Measurements from ENCODE around the gene HOXD9. TPM values are rescaled to one million over a fixed set of nuclear protein-coding genes. Genes with fewer than 3 reads are reported as not detected.

The HOXD9 gene
- total RNA-seq, 4 donors from 2014 or later = 0.83 to 3.9 (median 2.3) TPM

DNA sequence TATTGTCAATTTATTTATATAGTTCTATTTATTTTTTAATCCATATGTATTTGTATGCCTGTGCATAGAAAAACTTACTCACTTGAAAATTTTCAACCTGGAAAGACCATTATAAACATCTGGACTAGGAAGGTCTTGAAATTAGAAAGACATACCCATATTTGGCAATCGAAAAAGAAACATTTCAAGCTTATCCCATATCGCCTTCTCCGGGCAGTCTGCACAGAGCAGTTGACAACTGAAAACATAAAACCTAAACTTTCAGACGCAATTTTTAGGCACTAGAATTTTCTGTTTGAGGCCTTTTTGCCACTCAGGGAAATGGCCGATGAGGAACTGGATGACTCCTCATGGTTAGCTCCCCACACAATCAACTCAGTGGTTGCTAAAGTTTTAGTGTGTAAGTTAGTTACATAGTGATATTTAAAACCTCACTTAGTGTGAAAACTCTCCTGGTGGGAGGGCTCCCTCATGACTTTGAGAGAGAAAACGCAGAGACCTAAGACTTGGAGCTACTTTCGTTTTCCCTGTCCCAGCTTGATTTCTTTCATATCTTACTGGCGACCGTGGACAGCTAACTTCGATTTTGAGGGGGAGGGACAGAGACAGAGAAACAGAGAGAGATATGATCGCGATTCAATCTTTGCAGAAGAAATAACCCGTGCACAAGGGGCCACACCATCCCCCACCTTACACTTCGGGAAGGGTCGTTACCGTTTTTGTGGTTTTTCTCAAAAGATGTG is 26.1 kb upstream of the HOXD9 start:
- no peak for TF ChIP-seq POLR2A (IDR thresholded peaks at IDR 0.05)
- DNase-seq = no peak
- no peak overlapping the region for H3K27ac ChIP-seq
- H3K36me3 ChIP-seq = no peaks in the 10 kb centered on the region
- peaks cover 92% of the 10 kb centered on the region for H3K27me3 ChIP-seq
- 10 to 12% methylated on average over 16 of the region's 16 CpGs for WGBS, 2 donors
- peaks cover 9 to 38% of the 10 kb centered on the region in 2 donors for H3K4me1 ChIP-seq
- no peak overlapping the region for H3K4me3 ChIP-seq (replicated peaks in 1 of 3)
- H3K9me3 ChIP-seq = no peaks in the 10 kb centered on the region
- intact Hi-C loops (cut with DNase I) = loop anchor here (10.0 kb wide), 1 partner anchor 412 kb away; no protein-coding TSS in a partner anchor

GRCh38 chr2:176096986-176097819 is 25.3 kb upstream of the HOXD9 start:
- peak; percentile 53 to 70 for DNase-seq
- Histone ChIP-seq H3K9me3 (no peaks in the 10 kb centered on the region), H3K4me3 (replicated peaks in 1 of 3) (no peak overlapping the region), H3K27me3 (peaks cover 90% of the 10 kb centered on the region), H3K4me1 (peaks cover 9 to 36% of the 10 kb centered on the region in 2 donors), H3K27ac (no peak overlapping the region), H3K36me3 (no peaks in the 10 kb centered on the region)
- no peak for TF ChIP-seq POLR2A (IDR thresholded peaks at IDR 0.05)
- TF ChIP-seq, protein P1, sequence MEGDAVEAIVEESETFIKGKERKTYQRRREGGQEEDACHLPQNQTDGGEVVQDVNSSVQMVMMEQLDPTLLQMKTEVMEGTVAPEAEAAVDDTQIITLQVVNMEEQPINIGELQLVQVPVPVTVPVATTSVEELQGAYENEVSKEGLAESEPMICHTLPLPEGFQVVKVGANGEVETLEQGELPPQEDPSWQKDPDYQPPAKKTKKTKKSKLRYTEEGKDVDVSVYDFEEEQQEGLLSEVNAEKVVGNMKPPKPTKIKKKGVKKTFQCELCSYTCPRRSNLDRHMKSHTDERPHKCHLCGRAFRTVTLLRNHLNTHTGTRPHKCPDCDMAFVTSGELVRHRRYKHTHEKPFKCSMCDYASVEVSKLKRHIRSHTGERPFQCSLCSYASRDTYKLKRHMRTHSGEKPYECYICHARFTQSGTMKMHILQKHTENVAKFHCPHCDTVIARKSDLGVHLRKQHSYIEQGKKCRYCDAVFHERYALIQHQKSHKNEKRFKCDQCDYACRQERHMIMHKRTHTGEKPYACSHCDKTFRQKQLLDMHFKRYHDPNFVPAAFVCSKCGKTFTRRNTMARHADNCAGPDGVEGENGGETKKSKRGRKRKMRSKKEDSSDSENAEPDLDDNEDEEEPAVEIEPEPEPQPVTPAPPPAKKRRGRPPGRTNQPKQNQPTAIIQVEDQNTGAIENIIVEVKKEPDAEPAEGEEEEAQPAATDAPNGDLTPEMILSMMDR (IDR thresholded peaks at IDR 0.05) = peak; percentile 15 to 76 (median 61)
- intact Hi-C loops (cut with DNase I) = loop anchor here (10.0 kb wide), 1 partner anchor 412 kb away; no protein-coding TSS in a partner anchor
- 4% methylated on average over 19 to 31 of the region's 45 CpGs for WGBS, 2 donors

DNA sequence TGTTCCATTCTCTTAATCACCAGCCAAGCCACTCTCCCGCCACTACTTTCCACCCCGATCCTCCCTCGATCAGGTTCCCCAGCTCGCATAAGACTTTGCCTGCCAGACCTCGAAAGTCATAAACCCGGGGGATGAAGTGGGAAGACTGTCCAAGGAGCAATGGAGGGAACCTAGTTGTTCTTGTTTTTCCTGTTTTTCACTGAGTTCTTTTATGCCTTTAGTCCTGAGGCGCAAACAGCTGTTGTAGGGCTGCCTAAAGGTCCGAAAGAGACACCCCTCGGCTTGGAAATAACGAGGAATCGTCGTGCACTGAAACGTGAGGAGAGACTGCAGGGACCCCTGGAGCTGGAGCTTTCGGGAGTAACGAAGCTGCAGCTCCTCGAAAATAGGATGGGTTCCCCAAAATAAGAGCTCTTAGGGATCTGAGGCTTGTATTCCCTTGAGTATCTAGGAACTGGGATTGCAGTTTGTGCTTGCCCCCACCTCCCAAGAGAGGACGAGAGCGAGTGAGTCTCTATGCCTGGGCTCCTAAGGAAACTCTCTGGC is 24.6 kb upstream of the HOXD9 start:
- H3K36me3 ChIP-seq = no peaks in the 10 kb centered on the region
- TF ChIP-seq, protein P1 (IDR thresholded peaks at IDR 0.05) = no peak
- no peak for TF ChIP-seq POLR2A (IDR thresholded peaks at IDR 0.05)
- intact Hi-C loops (cut with DNase I) = loop anchor here (10.0 kb wide), 1 partner anchor 413 kb away; no protein-coding TSS in a partner anchor
- no peaks in the 10 kb centered on the region for H3K9me3 ChIP-seq
- 3 to 5% methylated on average over 16 to 18 of the region's 18 CpGs for WGBS, 2 donors
- H3K27ac ChIP-seq = no peak overlapping the region
- H3K4me1 ChIP-seq = peaks cover 9 to 30% of the 10 kb centered on the region in 2 donors
- peaks cover 94% of the 10 kb centered on the region for H3K27me3 ChIP-seq
- no peak for DNase-seq
- no peak overlapping the region for H3K4me3 ChIP-seq (replicated peaks in 1 of 3)

DNA sequence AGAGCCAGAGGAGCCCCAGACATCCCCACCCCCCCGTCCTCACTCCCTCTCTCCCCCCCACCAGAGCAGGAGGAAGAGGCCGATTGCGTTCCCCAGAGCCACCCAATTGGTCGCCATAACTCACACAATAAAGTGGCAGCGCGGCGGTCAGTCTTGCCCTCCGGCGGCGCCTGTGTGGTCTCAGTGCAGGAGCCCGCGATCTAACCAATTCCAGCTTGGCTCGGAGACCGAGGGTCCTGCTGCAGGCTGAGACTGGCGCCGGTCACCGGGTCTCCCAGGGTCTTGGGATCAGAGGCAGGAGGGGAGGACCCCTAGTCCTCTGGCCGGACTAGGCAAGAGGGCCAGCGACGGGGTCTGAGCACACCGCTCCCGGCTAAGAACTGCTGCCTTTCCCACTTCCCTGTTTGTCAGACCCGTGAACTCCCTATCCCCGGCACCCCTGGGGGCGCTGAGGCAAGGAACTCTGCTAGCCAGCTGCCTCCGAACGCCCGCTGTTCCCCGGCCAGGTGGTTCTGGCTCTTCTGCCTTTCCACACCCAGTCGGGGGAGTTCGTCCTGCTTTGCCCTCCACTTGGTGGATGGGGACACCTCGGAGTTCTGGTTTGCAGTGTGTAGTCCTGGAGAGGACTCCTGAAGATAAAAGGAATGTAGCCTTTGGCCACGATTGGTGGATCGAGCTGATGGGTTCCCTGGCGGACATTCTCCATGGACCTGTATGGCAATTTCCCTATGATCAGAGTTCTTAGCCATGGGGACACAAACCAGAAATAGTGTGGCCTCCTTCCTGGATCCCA is 24.0 kb upstream of the HOXD9 start:
- no peaks in the 10 kb centered on the region for H3K9me3 ChIP-seq
- H3K27me3 ChIP-seq = peaks cover 94% of the 10 kb centered on the region
- H3K4me1 ChIP-seq = peaks cover 9 to 24% of the 10 kb centered on the region in 2 donors
- no peak overlapping the region for H3K27ac ChIP-seq
- 0 to 3% methylated on average over 5 to 34 of the region's 35 CpGs for WGBS, 2 donors
- no peak for DNase-seq
- no peak overlapping the region for H3K4me3 ChIP-seq (replicated peaks in 1 of 3)
- TF ChIP-seq, protein P1 (IDR thresholded peaks at IDR 0.05) = no peak
- no peak for TF ChIP-seq POLR2A (IDR thresholded peaks at IDR 0.05)
- intact Hi-C loops (cut with DNase I) = loop anchor here (10.0 kb wide), 1 partner anchor 414 kb away; no protein-coding TSS in a partner anchor
- no peaks in the 10 kb centered on the region for H3K36me3 ChIP-seq
